Chondrocyte (in vitro differentiated cells): ENCODE data around the gene RBP3. TPM values are rescaled to one million over a fixed set of nuclear protein-coding genes. Genes with fewer than 3 reads are reported as not detected.

ENCODE experiments used
- DNase-seq: peaks from one replicate; pipeline ENCODE4 v3.0.0; 2021; ENCODE audit warnings: mixed read lengths, low spot score
- H3K27ac Mint-ChIP-seq: one replicate; pipeline ENCODE4 v1.8.0; 2021; ENCODE audit warnings: mild to moderate bottlenecking, moderate library complexity, mixed read lengths; ENCODE audit not compliant: unreplicated experiment
- H3K27me3 Mint-ChIP-seq: 2 replicates; pipeline ENCODE4 v1.8.0; 2021; ENCODE audit warnings: low read depth, mixed read lengths
- H3K36me3 Mint-ChIP-seq: 2 replicates; pipeline ENCODE4 v1.8.0; 2021; ENCODE audit warnings: low read depth, mixed read lengths
- H3K4me1 Mint-ChIP-seq: 2 replicates; pipeline ENCODE4 v1.8.0; 2021; ENCODE audit warnings: low read depth, mild to moderate bottlenecking, mixed read lengths
- H3K4me3 Mint-ChIP-seq: one replicate; pipeline ENCODE4 v1.8.0; 2021; ENCODE audit warnings: mild to moderate bottlenecking, moderate library complexity, mixed read lengths; ENCODE audit not compliant: unreplicated experiment
- H3K9me3 Mint-ChIP-seq: 2 replicates; pipeline ENCODE4 v1.8.0; 2021; ENCODE audit warnings: low read depth, mixed read lengths
- CTCF ChIP-seq: fragments of 200-600 bp; sonication (generic); IDR thresholded peaks from 2 replicates; pipeline ENCODE4 v1.5.0; 2021; ENCODE audit warnings: antibody characterized with exemption, mild to moderate bottlenecking, moderate library complexity
- total RNA-seq: library from RNA; stranded (reverse); gene quantifications from 3 replicates; pipeline ENCODE4 v1.2.1, GENCODE V29; 2021

Gene RBP3
- total RNA-seq, 1 donor from 2014 or later, result not detected

GRCh38 chr10:47323087-47323486 is 25.1 kb upstream of the RBP3 start:
- Mint-ChIP-seq H3K36me3 (no peaks in the 10 kb centered on the region), H3K27ac (no peak overlapping the region), H3K9me3 (no peaks in the 10 kb centered on the region), H3K4me3 (no peak overlapping the region), H3K4me1 (no peaks in the 10 kb centered on the region), H3K27me3 (peaks cover 24% of the 10 kb centered on the region)
- TF ChIP-seq CTCF, result no peak
- no peak for DNase-seq

- Mint-ChIP-seq H3K4me3 (no peak overlapping the region), H3K27me3 (peaks cover 24% of the 10 kb centered on the region), H3K4me1 (no peaks in the 10 kb centered on the region), H3K9me3 (no peaks in the 10 kb centered on the region), H3K36me3 (no peaks in the 10 kb centered on the region), H3K27ac (no peak overlapping the region)
- DNase-seq, result no peak
- no peak for TF ChIP-seq CTCF
These were observed 24.4 kb upstream of the RBP3 start for GRCh38 chr10:47323636-47324296.

- Mint-ChIP-seq H3K9me3 (no peaks in the 10 kb centered on the region), H3K27ac (no peak overlapping the region), H3K4me3 (no peak overlapping the region), H3K27me3 (peaks cover 24% of the 10 kb centered on the region), H3K4me1 (peaks cover 2% of the 10 kb centered on the region), H3K36me3 (no peaks in the 10 kb centered on the region)
- TF ChIP-seq CTCF, result no peak
- DNase-seq, result peak; percentile 69
These were observed 22.6 kb upstream of the RBP3 start for GRCh38 chr10:47325303-47326291.

- no peak overlapping the region for H3K27ac Mint-ChIP-seq
- H3K9me3 Mint-ChIP-seq, result no peaks in the 10 kb centered on the region
- H3K4me1 Mint-ChIP-seq, result peaks cover 2% of the 10 kb centered on the region
- H3K4me3 Mint-ChIP-seq, result no peak overlapping the region
- peak; percentile 54 for DNase-seq
- no peak for TF ChIP-seq CTCF
- peaks cover 18% of the 10 kb centered on the region for H3K27me3 Mint-ChIP-seq
- no peaks in the 10 kb centered on the region for H3K36me3 Mint-ChIP-seq
These were observed 21.7 kb upstream of the RBP3 start for GRCh38 chr10:47326306-47326926.

GRCh38 chr10:47326927-47327330 is 21.2 kb upstream of the RBP3 start:
- TF ChIP-seq CTCF, result no peak
- H3K27ac Mint-ChIP-seq, result no peak overlapping the region
- no peaks in the 10 kb centered on the region for H3K36me3 Mint-ChIP-seq
- DNase-seq, result peak; percentile 72
- H3K4me3 Mint-ChIP-seq, result no peak overlapping the region
- H3K9me3 Mint-ChIP-seq, result no peaks in the 10 kb centered on the region
- peaks cover 2% of the 10 kb centered on the region for H3K4me1 Mint-ChIP-seq
- H3K27me3 Mint-ChIP-seq, result peaks cover 14% of the 10 kb centered on the region
